ENCODE data around the gene CCDC152.
"Not testable (repeated sequence)": the region's sequence is repeated elsewhere in the genome, so short reads cannot be mapped to it uniquely, and the experiment has no call there.

Gene CCDC152

GRCh38 chr5:42840842-42841567 is 84.4 kb downstream of the CCDC152 start:
- in situ Hi-C loops (cut with HindIII; ENCODE audit: low pct_ligation_motif_present, low sequenced_read_pairs) = no loop called here
- H3K36me3 ChIP-seq (replicated peaks) = no peaks in the 10 kb centered on the region
- no peaks in the 10 kb centered on the region for H3K27me3 ChIP-seq (replicated peaks)
- no peak overlapping the region for H3K4me3 ChIP-seq (ENCODE audit: low read depth, low read length)
- TF ChIP-seq CTCF (IDR thresholded peaks at IDR 0.05; ENCODE audit: low read depth, low read length, missing control alignments) = no peak
- no peak overlapping the region for H3K27ac ChIP-seq
- DNase-seq = no peak

DNA sequence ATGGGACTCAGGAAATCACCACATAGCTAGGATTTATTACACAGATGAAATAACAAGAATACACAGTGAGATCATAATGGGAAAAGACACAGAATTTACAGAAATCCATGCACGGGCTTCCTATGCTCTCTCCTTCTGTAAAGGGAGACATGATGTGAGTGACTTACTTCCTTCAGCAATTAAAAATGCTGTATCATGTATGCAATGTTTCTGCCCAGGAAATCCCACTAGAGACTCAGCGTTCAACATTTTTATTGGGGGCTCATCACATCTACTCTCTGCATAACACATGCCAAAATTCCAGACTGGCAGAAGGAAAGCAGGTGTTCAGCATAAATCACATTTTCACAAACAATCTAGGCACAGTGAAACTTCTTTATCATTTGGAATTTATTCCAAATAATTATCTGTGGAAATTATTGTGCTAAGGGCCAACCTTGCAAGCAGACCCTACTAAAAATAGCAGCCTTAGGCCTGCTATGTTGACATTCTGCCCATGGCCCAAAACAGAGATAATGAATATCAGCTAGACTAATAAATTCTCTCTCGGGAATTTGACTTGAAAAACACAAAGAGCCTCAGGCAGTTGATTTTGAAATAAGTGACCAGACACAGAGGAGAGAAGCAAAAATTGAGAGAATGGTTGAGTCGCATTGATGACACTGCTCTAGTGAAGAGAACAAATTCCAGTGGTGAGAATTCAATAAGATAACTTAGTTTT is 86.5 kb downstream of the CCDC152 start:
- in situ Hi-C loops (cut with HindIII; ENCODE audit: low pct_ligation_motif_present, low sequenced_read_pairs) = no loop called here
- no peak overlapping the region for H3K27ac ChIP-seq
- H3K36me3 ChIP-seq (replicated peaks) = no peaks in the 10 kb centered on the region
- no peaks in the 10 kb centered on the region for H3K27me3 ChIP-seq (replicated peaks)
- no peak for TF ChIP-seq CTCF (IDR thresholded peaks at IDR 0.05; ENCODE audit: low read depth, low read length, missing control alignments)
- DNase-seq = no peak
- H3K4me3 ChIP-seq (ENCODE audit: low read depth, low read length) = no peak overlapping the region

GRCh38 chr5:42843675-42844292 is 87.2 kb downstream of the CCDC152 start:
- Histone ChIP-seq H3K27ac (no peak overlapping the region), H3K36me3 (replicated peaks) (no peaks in the 10 kb centered on the region), H3K27me3 (replicated peaks) (no peaks in the 10 kb centered on the region), H3K4me3 (ENCODE audit: low read depth, low read length) (no peak overlapping the region)
- DNase-seq = no peak
- in situ Hi-C loops (cut with HindIII; ENCODE audit: low pct_ligation_motif_present, low sequenced_read_pairs) = no loop called here
- TF ChIP-seq CTCF (IDR thresholded peaks at IDR 0.05; ENCODE audit: low read depth, low read length, missing control alignments) = no peak

DNA sequence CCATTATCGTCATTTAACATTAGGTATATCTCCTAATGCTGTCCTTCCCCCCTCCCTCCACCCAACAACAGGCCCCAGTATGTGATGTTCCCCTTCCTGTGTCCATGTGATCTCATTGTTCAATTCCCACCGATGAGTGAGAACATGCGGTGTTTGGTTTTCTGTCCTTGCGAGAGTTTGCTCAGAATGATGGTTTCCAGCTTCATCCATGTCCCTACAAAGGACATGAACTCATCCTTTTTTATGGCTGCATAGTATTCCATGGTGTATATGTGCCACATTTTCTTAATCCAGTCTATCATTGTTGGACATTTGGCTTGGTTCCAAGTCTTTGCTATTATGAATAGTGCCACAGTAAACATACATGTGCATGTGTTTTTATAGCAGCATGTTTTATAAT is 87.8 kb downstream of the CCDC152 start:
- H3K4me3 ChIP-seq (ENCODE audit: low read depth, low read length); H3K27ac ChIP-seq; in situ Hi-C loops (cut with HindIII; ENCODE audit: low pct_ligation_motif_present, low sequenced_read_pairs); DNase-seq; H3K27me3 ChIP-seq (replicated peaks); H3K36me3 ChIP-seq (replicated peaks): not testable (repeated sequence)

GRCh38 chr5:42848545-42848944 is 91.9 kb downstream of the CCDC152 start:
- Histone ChIP-seq H3K36me3 (replicated peaks) (no peaks in the 10 kb centered on the region), H3K4me3 (ENCODE audit: low read depth, low read length) (no peak overlapping the region), H3K27ac (no peak overlapping the region), H3K27me3 (replicated peaks) (no peaks in the 10 kb centered on the region)
- no peak for TF ChIP-seq CTCF (IDR thresholded peaks at IDR 0.05; ENCODE audit: low read depth, low read length, missing control alignments)
- no peak for DNase-seq
- in situ Hi-C loops (cut with HindIII; ENCODE audit: low pct_ligation_motif_present, low sequenced_read_pairs) = no loop called here

DNA sequence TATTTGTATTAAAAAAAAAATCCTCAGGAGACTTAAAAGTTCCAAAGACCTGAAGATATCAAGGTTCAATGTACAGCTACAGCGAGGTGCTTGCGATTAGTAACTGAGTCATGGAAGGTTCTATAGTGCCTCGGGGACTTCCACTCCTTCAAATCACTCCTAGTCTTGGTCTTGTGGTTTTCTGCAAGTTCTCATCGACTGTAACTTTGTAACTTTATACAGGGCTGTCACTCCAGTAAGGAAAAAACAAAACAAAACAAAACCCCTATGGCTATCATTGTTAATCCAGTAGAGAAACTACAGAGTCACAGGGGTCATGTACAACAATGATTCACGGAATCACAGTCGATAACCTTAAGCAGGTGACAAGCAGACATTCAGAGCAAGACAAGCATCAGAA is 94.9 kb downstream of the CCDC152 start:
- in situ Hi-C loops (cut with HindIII; ENCODE audit: low pct_ligation_motif_present, low sequenced_read_pairs) = no loop called here
- no peaks in the 10 kb centered on the region for H3K36me3 ChIP-seq (replicated peaks)
- H3K4me3 ChIP-seq (ENCODE audit: low read depth, low read length) = no peak overlapping the region
- no peak for DNase-seq
- no peak overlapping the region for H3K27ac ChIP-seq
- no peaks in the 10 kb centered on the region for H3K27me3 ChIP-seq (replicated peaks)
- TF ChIP-seq CTCF (IDR thresholded peaks at IDR 0.05; ENCODE audit: low read depth, low read length, missing control alignments) = no peak

All from brain microvascular endothelial cell (primary cell).